H1 (cell line): ENCODE results near the gene DNAL1. TPM values are rescaled to one million over a fixed set of nuclear protein-coding genes. Genes with fewer than 3 reads are reported as not detected.

Source experiments
- CTCF ChIA-PET: fragments of 300-600 bp; sonication (Branson Sonifier 250); formaldehyde crosslinking; loops from one replicate; lab custom pipeline; 2021; ENCODE audit not compliant: partially characterized antibody; lab: Charles Lee
- POLR2A ChIA-PET: fragments of 300-600 bp; sonication (Branson Sonifier 250); formaldehyde crosslinking; loops from one replicate; lab custom pipeline; 2021; ENCODE audit warnings: inconsistent platforms; ENCODE audit not compliant: partially characterized antibody; lab: Charles Lee
- DNase-seq, 2 experiments: peaks; one replicate each; pipeline versions ENCODE4 v3.0.0 to v3.0.0-alpha.2; 2010 to 2022; ENCODE audit warnings: low spot score in 2 of 2, low read depth in 1 of 2, mixed read lengths in 1 of 2
- FAIRE-seq: peaks from 2 replicates; lab custom pipeline; 2011; peaks lifted over from hg19 to GRCh38; lab: Jason Lieb, UNC
- H2AFZ ChIP-seq: 2 replicates; pipeline ENCODE4 v1.8.1; 2012; ENCODE audit warnings: low read length, inconsistent platforms
- H2AK5ac ChIP-seq: 2 replicates; pipeline ENCODE4 v1.6.1; 2013; ENCODE audit warnings: low read depth, low read length
- H2BK120ac ChIP-seq: replicated peaks from 2 replicates; pipeline ENCODE3; 2013; ENCODE audit warnings: low read depth, low read length, inconsistent platforms
- H2BK12ac ChIP-seq: 2 replicates; pipeline ENCODE4 v1.6.1; 2013; ENCODE audit warnings: low read depth, low read length
- H2BK15ac ChIP-seq: 2 replicates; pipeline ENCODE4 v1.6.1; 2013; ENCODE audit warnings: low read length
- H2BK20ac ChIP-seq: 2 replicates; pipeline ENCODE4 v1.6.1; 2013; ENCODE audit warnings: low read length
- H2BK5ac ChIP-seq: 2 replicates; pipeline ENCODE4 v1.6.1; 2013; ENCODE audit warnings: low read depth, low read length
- H3K14ac ChIP-seq: 2 replicates; pipeline ENCODE4 v1.6.1; 2013; ENCODE audit warnings: inconsistent platforms; ENCODE audit not compliant: insufficient read length
- H3K18ac ChIP-seq: 2 replicates; pipeline ENCODE4 v1.6.1; 2013; ENCODE audit warnings: low read length; ENCODE audit errors: extremely low read depth
- H3K23ac ChIP-seq: 2 replicates; pipeline ENCODE4 v1.6.1; 2013; ENCODE audit warnings: inconsistent platforms; ENCODE audit not compliant: insufficient read length
- H3K23me2 ChIP-seq: 2 replicates; pipeline ENCODE4 v1.6.1; 2013; ENCODE audit warnings: low read depth, low read length
- H3K27ac ChIP-seq: 2 replicates; pipeline ENCODE4 v1.6.1; 2011; ENCODE audit warnings: low read depth, low read length, inconsistent platforms
- H3K27me3 ChIP-seq, 4 experiments: replicated peaks in 1 of 4; 1 replicate in 1 of 4; 2 replicates in 3 of 4; pipeline versions ENCODE4 v1.6.1 to v1.8.1; 2011 to 2013; ENCODE audit warnings: low read length in 3 of 4, mild to moderate bottlenecking in 3 of 4, inconsistent platforms in 2 of 4, mixed read lengths in 2 of 4, moderate library complexity in 1 of 4; ENCODE audit not compliant: control insufficient read depth in 3 of 4, insufficient read depth in 3 of 4; ENCODE audit errors: extremely low read depth in 1 of 4
- H3K36me3 ChIP-seq, 4 experiments: 2 replicates each; pipeline versions ENCODE4 v1.6.1 to v1.8.1; 2011 to 2013; ENCODE audit warnings: mild to moderate bottlenecking in 4 of 4, low read length in 3 of 4, moderate library complexity in 2 of 4, control low read depth in 1 of 4, inconsistent platforms in 1 of 4; ENCODE audit not compliant: insufficient read depth in 4 of 4, control insufficient read depth in 2 of 4
- H3K4ac ChIP-seq: replicated peaks from 2 replicates; pipeline ENCODE3; 2013; ENCODE audit warnings: low read length, low read depth, mixed read lengths, inconsistent platforms; ENCODE audit not compliant: insufficient read length
- H3K4me1 ChIP-seq, 4 experiments: replicated peaks in 1 of 4; 1 replicate in 1 of 4; 2 replicates in 3 of 4; pipeline versions ENCODE4 v1.6.1 to v1.8.1; 2011 to 2013; ENCODE audit warnings: low read length in 3 of 4, inconsistent platforms in 2 of 4, mixed read lengths in 1 of 4; ENCODE audit not compliant: insufficient read depth in 4 of 4, control insufficient read depth in 3 of 4
- H3K4me2 ChIP-seq, 2 experiments: 2 replicates each; pipeline versions ENCODE4 v1.6.1 to v1.8.1; 2011 to 2013; ENCODE audit warnings: low read depth in 2 of 2, low read length in 2 of 2, control low read depth in 1 of 2, inconsistent platforms in 1 of 2, mild to moderate bottlenecking in 1 of 2; ENCODE audit not compliant: insufficient read depth in 1 of 2
- H3K4me3 ChIP-seq, 4 experiments: fragments of 200-600, 300-600 bp in 1 of 4; sonication (generic), shearing (Covaris generic), sonication (Bioruptor Twin) in 1 of 4; 2 replicates each; pipeline versions ENCODE4 v1.5.1 to v1.8.1; 2011 to 2016; ENCODE audit warnings: low read length in 4 of 4, low read depth in 3 of 4, control low read depth in 2 of 4, inconsistent platforms in 2 of 4, mild to moderate bottlenecking in 2 of 4, mixed read lengths in 1 of 4, moderate library complexity in 1 of 4; ENCODE audit not compliant: insufficient read depth in 2 of 4; ENCODE audit errors: extremely low read depth in 1 of 4
- H3K56ac ChIP-seq: replicated peaks from 2 replicates; pipeline ENCODE3; 2013; ENCODE audit warnings: low read depth, mild to moderate bottlenecking, mixed read lengths, low read length, inconsistent platforms; ENCODE audit not compliant: insufficient read length
- H3K79me1 ChIP-seq: 2 replicates; pipeline ENCODE4 v1.6.1; 2013; ENCODE audit warnings: low read depth, low read length, control low read depth
- H3K79me2 ChIP-seq, 2 experiments: 2 replicates each; pipeline versions ENCODE4 v1.6.1 to v1.8.1; 2012 to 2013; ENCODE audit warnings: low read length in 2 of 2, mild to moderate bottlenecking in 2 of 2, inconsistent platforms in 1 of 2; ENCODE audit not compliant: insufficient read depth in 2 of 2, control insufficient read depth in 1 of 2
- H3K9ac ChIP-seq, 4 experiments: replicated peaks in 1 of 4; 1 replicate in 1 of 4; 2 replicates in 3 of 4; pipeline versions ENCODE4 v1.6.1 to v1.8.1; 2011 to 2013; ENCODE audit warnings: low read depth in 3 of 4, low read length in 3 of 4, control low read depth in 2 of 4, mild to moderate bottlenecking in 2 of 4, moderate library complexity in 2 of 4, inconsistent platforms in 1 of 4; ENCODE audit errors: extremely low read depth in 1 of 4
- H3K9me3 ChIP-seq, 2 experiments: 2 replicates each; pipeline versions ENCODE4 v1.6.1 to v1.8.1; 2012 to 2013; ENCODE audit warnings: mild to moderate bottlenecking in 2 of 2, moderate library complexity in 2 of 2, control low read depth in 1 of 2, inconsistent platforms in 1 of 2, low read depth in 1 of 2, low read length in 1 of 2, mixed read lengths in 1 of 2; ENCODE audit not compliant: insufficient read depth in 2 of 2
- H4K20me1 ChIP-seq, 2 experiments: replicated peaks in 1 of 2; 2 replicates each; pipeline versions ENCODE3 to v1.8.1; 2011 to 2013; ENCODE audit warnings: inconsistent platforms in 2 of 2, low read length in 2 of 2, mild to moderate bottlenecking in 1 of 2; ENCODE audit not compliant: insufficient read depth in 2 of 2, control insufficient read depth in 1 of 2
- H4K5ac ChIP-seq: 2 replicates; pipeline ENCODE4 v1.6.1; 2013; ENCODE audit warnings: low read length, low read depth, mixed read lengths, inconsistent platforms; ENCODE audit not compliant: insufficient read length
- H4K8ac ChIP-seq: 2 replicates; pipeline ENCODE4 v1.8.0; 2013; ENCODE audit warnings: mild to moderate bottlenecking, moderate library complexity, low read length, inconsistent platforms; ENCODE audit not compliant: insufficient read depth; ENCODE audit errors: extremely low read depth
- H4K91ac ChIP-seq: replicated peaks from 2 replicates; pipeline ENCODE3; 2013; ENCODE audit warnings: low read length, mixed read lengths, inconsistent platforms; ENCODE audit not compliant: insufficient read length
- CBX5 ChIP-seq: fragments of 300-800, 300-1000 bp; sonication (generic); IDR thresholded peaks from 2 replicates; pipeline ENCODE4 v1.7.1; 2016; ENCODE audit warnings: antibody characterized with exemption, low read length, low read depth
- RAD21 ChIP-seq, 2 experiments: IDR thresholded peaks in 1 of 2; conservative IDR thresholded peaks in 1 of 2; 2 replicates each; pipeline ENCODE4 v1.6.1; 2011; ENCODE audit warnings: low read depth in 2 of 2, low read length in 2 of 2, improper control_type of control experiment in 1 of 2, inconsistent platforms in 1 of 2, mild to moderate bottlenecking in 1 of 2, moderate library complexity in 1 of 2
- SIX5 ChIP-seq: IDR thresholded peaks from 2 replicates; pipeline ENCODE4 v1.6.1; 2011; ENCODE audit warnings: mild to moderate bottlenecking, low read depth, low read length
- SRF ChIP-seq: IDR thresholded peaks from 2 replicates; pipeline ENCODE4 v1.6.1; 2011; ENCODE audit warnings: mild to moderate bottlenecking, low read depth, low read length, moderate library complexity
- TCF12 ChIP-seq: IDR thresholded peaks from 2 replicates; pipeline ENCODE4 v1.6.1; 2011; ENCODE audit warnings: low read depth, mild to moderate bottlenecking, low read length
- WGBS, 2 experiments: shearing (Covaris generic) in 1 of 2; methylation state at CpG; one replicate each; pipeline versions ENCODE4 v1.1.6 to v1.1.7; 2013 to 2015; ENCODE audit warnings: low lambda C conversion rate in 2 of 2, mixed read lengths in 2 of 2, inconsistent platforms in 1 of 2, low coverage in 1 of 2, missing lambda C conversion rate in 1 of 2; ENCODE audit not compliant: insufficient replicate concordance in 2 of 2, insufficient coverage in 1 of 2, insufficient read length in 1 of 2; ENCODE audit errors: extremely low coverage in 1 of 2, missing lambda C conversion rate in 1 of 2; 5-methylcytosine and 5-hydroxymethylcytosine counted together
- polyA plus RNA-seq, 7 experiments: library from polyadenylated mRNA; depleted of rRNA in 3 of 7; stranded (reverse) in 5 of 7; unstranded in 2 of 7; fragments of >200 nt in 5 of 7; fragments of 200-250 nt in 2 of 7; gene quantifications; 1 replicate in 5 of 7; 2 replicates in 1 of 7; 4 replicates in 1 of 7; pipeline versions ENCODE4 v1.2.1 to v1.2.3, GENCODE V29; 2011 to 2013; ENCODE audit warnings: missing spikeins in 2 of 7, mixed read lengths in 2 of 7
- total RNA-seq: library from RNA; stranded (reverse); fragmentation: NEBNext Ultra II Directional; extraction: Animal tissue kit (Norgen Biotek cat#: 25700); gene quantifications from 2 replicates; pipeline ENCODE4 v1.2.1, GENCODE V29; 2021

DNAL1 gene
- total and polyA plus RNA-seq, 2 of the 8 experiments (the other 6 are each of a cell fraction or from before 2014, with no cell fraction given) = 2.8 to 16.8 TPM

DNA sequence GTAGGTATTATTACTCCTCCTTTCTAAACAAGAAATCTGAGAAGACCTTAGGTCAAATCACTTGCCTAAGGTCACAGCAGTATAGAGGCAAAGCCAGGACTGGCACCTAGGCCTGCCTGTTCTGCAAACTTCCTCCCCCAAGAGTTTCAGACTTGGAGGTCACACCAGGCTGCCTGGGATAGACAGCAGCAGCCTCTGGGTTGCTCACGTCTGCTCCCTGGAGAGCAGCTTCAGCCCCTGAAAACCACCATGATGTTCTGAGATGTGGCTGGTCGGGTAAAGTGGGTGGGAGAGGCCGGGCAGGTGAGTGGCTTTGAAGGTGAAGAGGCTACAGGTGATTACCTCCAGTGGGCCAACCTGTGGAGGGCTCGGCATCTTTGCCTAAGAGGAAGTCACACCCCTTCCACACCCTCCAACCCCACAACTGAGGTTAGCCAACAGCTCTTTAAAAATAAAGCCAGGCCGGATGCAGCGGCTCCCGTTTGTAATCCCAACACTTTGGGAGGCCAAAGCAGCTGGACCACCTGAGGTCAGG is 106.4 kb downstream of the DNAL1 start:
- no peak overlapping the region for H4K8ac ChIP-seq
- H3K4me1 ChIP-seq = peaks cover 11 to 30% (median 15%) of the 10 kb centered on the region in 4 experiments
- no peak overlapping the region for H2BK15ac ChIP-seq
- H4K91ac ChIP-seq = no peak overlapping the region
- no peak overlapping the region for H2BK120ac ChIP-seq
- TF ChIP-seq SRF (no peak), CBX5 (no peak), RAD21 (IDR thresholded peaks at IDR 0.05 in 1 of 2, conservative IDR thresholded peaks at IDR 0.05 in 1 of 2; ENCODE audit: low read depth in 2 of 2, low read length in 2 of 2) (no peak), SIX5 (no peak), TCF12 (no peak)
- no peak overlapping the region for H2BK5ac ChIP-seq
- no peak overlapping the region for H2BK12ac ChIP-seq
- H4K5ac ChIP-seq = no peak overlapping the region
- no peaks in the 10 kb centered on the region for H3K9me3 ChIP-seq
- no peak overlapping the region for H3K9ac ChIP-seq
- no peaks in the 10 kb centered on the region for H3K23me2 ChIP-seq
- no peak overlapping the region for H3K23ac ChIP-seq
- no peak overlapping the region for H3K4me3 ChIP-seq
- peaks cover 0 to 50% of the 10 kb centered on the region in 2 experiments; a peak in 3 of 4 replicates for H3K79me2 ChIP-seq
- DNase-seq = no peak
- peaks cover 17% of the 10 kb centered on the region for H3K79me1 ChIP-seq
- H3K4me2 ChIP-seq = no peak overlapping the region
- no peak overlapping the region for H3K14ac ChIP-seq
- H3K4ac ChIP-seq = no peak overlapping the region
- 93% methylated on average over 7 of the region's 7 CpGs; no CpG with 5 or more reads in 1 of the 2 experiments for WGBS, 2 experiments
- no peak overlapping the region for H3K27ac ChIP-seq
- H2AFZ ChIP-seq = no peak overlapping the region
- H3K18ac ChIP-seq = no peak overlapping the region
- no peaks in the 10 kb centered on the region for H3K27me3 ChIP-seq
- ChIA-PET CTCF (interaction anchor here (0.8 to 12.5 kb wide), 7 partner anchors 9 to 184 kb away, joined by 3 to 198 read pairs (median 6); no protein-coding TSS in a partner anchor), POLR2A (interaction anchor here (1.1 kb wide), 1 partner anchor 9 kb away, joined by 4 read pairs; a partner anchor contains a TSS)
- H4K20me1 ChIP-seq = peaks cover 14 to 15% of the 10 kb centered on the region in 2 experiments
- H3K56ac ChIP-seq = no peak overlapping the region
- no peak overlapping the region for H2BK20ac ChIP-seq
- no peaks in the 10 kb centered on the region for H3K36me3 ChIP-seq
- H2AK5ac ChIP-seq = no peak overlapping the region
- FAIRE-seq = no peak
